HCT116 (cell line): ENCODE data around the gene TRPM3. TPM values are rescaled to one million over a fixed set of nuclear protein-coding genes. Genes with fewer than 3 reads are reported as not detected.

ENCODE experiments used
- ATAC-seq: fragments of 200-7000 bp; cut with Tn5 transposase; 2 replicates; pipeline ENCODE4 v1.9.1; 2020; ENCODE audit warnings: mild to moderate bottlenecking, moderate library complexity
- BruUV-seq: library from RNA; stranded (reverse); fragments of 400-500 nt; replicated peaks from 2 replicates; lab custom pipeline; 2021; lab: Mats Ljungman, UMichigan
- CTCF ChIA-PET: fragments of 300-600 bp; sonication (Branson Sonifier 250); formaldehyde crosslinking; loops from one replicate; lab custom pipeline; 2021; ENCODE audit warnings: antibody characterized with exemption; lab: Charles Lee
- POLR2A ChIA-PET: fragments of 300-600, 350-600 bp; sonication (Branson Sonifier 250); formaldehyde crosslinking; loops from one replicate; lab custom pipeline; 2021; ENCODE audit warnings: antibody characterized with exemption; lab: Charles Lee
- RAD21 ChIA-PET, 2 experiments: fragments of 300-600 bp; sonication (Branson Sonifier 250); formaldehyde crosslinking; loops; one replicate each; lab custom pipeline; 2023; ENCODE audit warnings: low total read pairs in 2 of 2; ENCODE audit not compliant: uncharacterized antibody in 2 of 2, unreplicated experiment in 2 of 2, low non-redundant PET in 1 of 2; lab: Charles Lee
- DNase-seq: peaks from one replicate; pipeline ENCODE4 v3.0.0-alpha.2; 2010; ENCODE audit warnings: low read depth, low spot score
- H2AFZ ChIP-seq: fragments of 200-600 bp; shearing (Covaris generic), sonication (generic); 2 replicates; pipeline ENCODE4 v1.6.1; 2017; ENCODE audit warnings: low read depth, mixed run types, mixed read lengths, antibody characterized with exemption, low read length; ENCODE audit not compliant: poor library complexity, severe bottlenecking
- H3K27ac ChIP-seq: 2 replicates; pipeline ENCODE4 v1.5.1; 2012; ENCODE audit warnings: low read depth, low read length
- H3K27me3 ChIP-seq: fragments of 200-600 bp; sonication (generic); 2 replicates; pipeline ENCODE4 v1.6.1; 2016; ENCODE audit warnings: mixed run types, low read length, mixed read lengths; ENCODE audit not compliant: insufficient read depth
- H3K36me3 ChIP-seq, 2 experiments: fragments of 200-500 bp in 1 of 2; fragments of 200-600 bp in 1 of 2; sonication (Bioruptor generic) in 1 of 2; sonication (generic) in 1 of 2; 2 replicates each; pipeline versions ENCODE4 v1.5.1 to v1.6.1; 2014 to 2016; ENCODE audit warnings: low read length in 2 of 2, inconsistent platforms in 1 of 2, mixed read lengths in 1 of 2, mixed run types in 1 of 2; ENCODE audit not compliant: insufficient read depth in 2 of 2, control insufficient read depth in 1 of 2
- H3K4me1 ChIP-seq, 2 experiments: fragments of 200-600 bp in 1 of 2; sonication (generic) in 1 of 2; 2 replicates each; pipeline versions ENCODE4 v1.5.1 to v1.6.1; 2012 to 2017; ENCODE audit warnings: low read length in 2 of 2, inconsistent platforms in 1 of 2, mild to moderate bottlenecking in 1 of 2, mixed read lengths in 1 of 2, mixed run types in 1 of 2, moderate library complexity in 1 of 2; ENCODE audit not compliant: insufficient read depth in 2 of 2, control insufficient read depth in 1 of 2
- H3K4me2 ChIP-seq: fragments of 200-600 bp; sonication (generic); 2 replicates; pipeline ENCODE4 v1.6.1; 2017; ENCODE audit warnings: mixed run types, low read length, mixed read lengths
- H3K4me3 ChIP-seq, 2 experiments: fragments of 200-600 bp in 1 of 2; sonication (generic) in 1 of 2; replicated peaks in 1 of 2; 2 replicates each; pipeline ENCODE4 v1.5.1; 2011 to 2016; ENCODE audit warnings: low read length in 2 of 2, control low read depth in 1 of 2, low read depth in 1 of 2, mild to moderate bottlenecking in 1 of 2, mixed read lengths in 1 of 2, mixed run types in 1 of 2
- H3K79me2 ChIP-seq: fragments of 200-600 bp; sonication (generic); 2 replicates; pipeline ENCODE4 v1.6.1; 2017; ENCODE audit warnings: mild to moderate bottlenecking, mixed run types, low read length, moderate library complexity, mixed read lengths; ENCODE audit not compliant: insufficient read depth
- H3K9ac ChIP-seq: fragments of 200-600 bp; sonication (generic); 2 replicates; pipeline ENCODE4 v1.6.1; 2016; ENCODE audit warnings: low read length, mixed read lengths
- H3K9me2 ChIP-seq: fragments of 200-600 bp; sonication (generic), shearing (Covaris generic); 2 replicates; pipeline ENCODE4 v1.6.1; 2017; ENCODE audit warnings: mixed run types, mild to moderate bottlenecking, moderate library complexity; ENCODE audit not compliant: insufficient read depth
- H3K9me3 ChIP-seq, 2 experiments: fragments of 200-500 bp in 1 of 2; fragments of 200-600 bp in 1 of 2; sonication (Bioruptor generic) in 1 of 2; sonication (generic) in 1 of 2; 2 replicates each; pipeline ENCODE4 v1.6.1; 2014 to 2017; ENCODE audit warnings: low read length in 2 of 2, mixed read lengths in 2 of 2, inconsistent platforms in 1 of 2, low read depth in 1 of 2, mild to moderate bottlenecking in 1 of 2, mixed run types in 1 of 2, moderate library complexity in 1 of 2; ENCODE audit not compliant: control insufficient read depth in 1 of 2, insufficient read depth in 1 of 2
- H4K20me1 ChIP-seq: fragments of 200-600 bp; sonication (generic), shearing (Covaris generic); 2 replicates; pipeline ENCODE4 v1.6.1; 2017; ENCODE audit warnings: mixed run types, mild to moderate bottlenecking, moderate library complexity; ENCODE audit not compliant: insufficient read depth
- ATF3 ChIP-seq: IDR thresholded peaks from 2 replicates; pipeline ENCODE4 v1.6.1; 2012
- CBX3 ChIP-seq: IDR thresholded peaks from 2 replicates; pipeline ENCODE4 v1.6.1; 2012; ENCODE audit warnings: low read depth
- CTCF ChIP-seq, 3 experiments: fragments of 200-600 bp in 1 of 3; sonication (generic) in 1 of 3; IDR thresholded peaks in 2 of 3; conservative IDR thresholded peaks in 1 of 3; 2 replicates each; pipeline ENCODE4 v1.5.1; 2012 to 2017; ENCODE audit warnings: low read depth in 2 of 3, low read length in 2 of 3, antibody characterized with exemption in 1 of 3, borderline replicate concordance in 1 of 3, control low read depth in 1 of 3, mild to moderate bottlenecking in 1 of 3, mixed read lengths in 1 of 3, mixed run types in 1 of 3, moderate library complexity in 1 of 3; ENCODE audit not compliant: insufficient read depth in 1 of 3
- EGR1 ChIP-seq: IDR thresholded peaks from 2 replicates; pipeline ENCODE4 v1.6.1; 2012; ENCODE audit warnings: low read depth
- ELF1 ChIP-seq: IDR thresholded peaks from 2 replicates; pipeline ENCODE4 v1.6.1; 2012; ENCODE audit warnings: low read depth, borderline replicate concordance
- EZH2 ChIP-seq: fragments of 200-600 bp; sonication (generic); IDR thresholded peaks from 2 replicates; pipeline ENCODE4 v1.6.1; 2017; ENCODE audit warnings: antibody characterized with exemption, mixed run types
- EZH2phosphoT487 ChIP-seq: fragments of 200-600 bp; IDR thresholded peaks from 2 replicates; pipeline ENCODE4 v1.6.1; 2018; ENCODE audit warnings: antibody characterized with exemption, borderline replicate concordance
- FOSL1 ChIP-seq: IDR thresholded peaks from 2 replicates; pipeline ENCODE4 v1.6.1; 2012; ENCODE audit warnings: low read depth
- JUND ChIP-seq: IDR thresholded peaks from 2 replicates; pipeline ENCODE4 v1.6.1; 2012
- MAX ChIP-seq: IDR thresholded peaks from 2 replicates; pipeline ENCODE4 v1.6.1; 2012
- POLR2A ChIP-seq: IDR thresholded peaks from 2 replicates; pipeline ENCODE4 v1.7.0; 2011; ENCODE audit warnings: borderline replicate concordance; ENCODE audit not compliant: insufficient read depth, insufficient read length; ENCODE audit errors: extremely low read depth
- RAD21 ChIP-seq: IDR thresholded peaks from 2 replicates; pipeline ENCODE4 v1.6.1; 2012; ENCODE audit warnings: low read depth, mild to moderate bottlenecking
- REST ChIP-seq: IDR thresholded peaks from 2 replicates; pipeline ENCODE4 v1.6.1; 2012; ENCODE audit warnings: low read depth
- SIN3A ChIP-seq: IDR thresholded peaks from 2 replicates; pipeline ENCODE4 v1.6.1; 2012; ENCODE audit warnings: low read depth
- SRF ChIP-seq: IDR thresholded peaks from 2 replicates; pipeline ENCODE4 v1.6.1; 2012; ENCODE audit warnings: low read depth
- TCF7L2 ChIP-seq: IDR thresholded peaks from 2 replicates; pipeline ENCODE4 v1.7.0; 2011; ENCODE audit warnings: borderline replicate concordance, inconsistent platforms; ENCODE audit not compliant: insufficient read depth, insufficient read length; ENCODE audit errors: extremely low read depth
- YY1 ChIP-seq: IDR thresholded peaks from 2 replicates; pipeline ENCODE4 v1.6.1; 2011; ENCODE audit warnings: low read length, low read depth, moderate library complexity, mild to moderate bottlenecking; ENCODE audit not compliant: insufficient replicate concordance; ENCODE audit errors: extremely low read depth
- ZBTB33 ChIP-seq: IDR thresholded peaks from 2 replicates; pipeline ENCODE4 v1.6.1; 2011; ENCODE audit warnings: mild to moderate bottlenecking, low read length, moderate library complexity; ENCODE audit not compliant: insufficient replicate concordance; ENCODE audit errors: extremely low read depth
- ZFX ChIP-seq: fragments of 450-650 bp; IDR thresholded peaks from 2 replicates; pipeline ENCODE4 v1.6.1; 2017
- ZNF274 ChIP-seq: fragments of 200-500 bp; sonication (Bioruptor generic); IDR thresholded peaks from 2 replicates; pipeline ENCODE4 v1.6.1; 2014; ENCODE audit warnings: mild to moderate bottlenecking, low read depth, low read length, inconsistent platforms
- intact Hi-C: fragments of 100-400 bp; cut with micrococcal nuclease; formaldehyde crosslinking; loops from 2 replicates; pipeline ENCODE4 v1.10.0; 2022
- total RNA-seq: library from RNA; stranded (reverse); gene quantifications from one replicate; pipeline ENCODE4 v1.2.1, GENCODE V29; 2021; ENCODE audit not compliant: unreplicated experiment

TRPM3 gene
- total RNA-seq, 1 experiment from 2014 or later = not detected

GRCh38 chr9:71097671-71098070 is 23.8 kb downstream of the TRPM3 start:
- Histone ChIP-seq H3K4me1 (no peaks in the 10 kb centered on the region), H3K9ac (no peak overlapping the region), H3K79me2 (no peaks in the 10 kb centered on the region), H4K20me1 (no peaks in the 10 kb centered on the region), H3K27me3 (peaks cover 27% of the 10 kb centered on the region; the same call in 1 of the 2 replicates), H3K9me2 (no peaks in the 10 kb centered on the region), H2AFZ (no peak overlapping the region), H3K4me3 (no peak overlapping the region), H3K4me2 (no peak overlapping the region), H3K9me3 (no peaks in the 10 kb centered on the region), H3K36me3 (no peaks in the 10 kb centered on the region), H3K27ac (no peak overlapping the region)
- CTCF ChIA-PET = no interaction called here
- intact Hi-C loops = no loop called here
- no TSS peak for BruUV-seq
- DNase-seq = no peak
- RAD21 ChIA-PET = no interaction called here
- TF ChIP-seq MAX (no peak), SIN3A (no peak), YY1 (no peak), ZFX (no peak), ELF1 (no peak), EZH2 (no peak), ZNF274 (no peak), ZBTB33 (no peak), EZH2phosphoT487 (no peak), TCF7L2 (no peak), CTCF (IDR thresholded peaks at IDR 0.05 in 2 of 3, conservative IDR thresholded peaks at IDR 0.05 in 1 of 3; ENCODE audit: borderline replicate concordance in 1 of 3, insufficient read depth in 1 of 3, low read depth in 2 of 3, low read length in 2 of 3) (no peak), REST (no peak), EGR1 (no peak), FOSL1 (no peak), ATF3 (no peak), SRF (no peak), RAD21 (no peak), POLR2A (no peak), JUND (no peak), CBX3 (no peak)
- no peak for ATAC-seq
- POLR2A ChIA-PET = no interaction called here
